Breast epithelium (tissue), 3 donors: Measurements from ENCODE around the gene GMCL1.

ENCODE experiments used
- CTCF ChIP-seq, 3 donors: fragments of 450-650 bp; IDR thresholded peaks; one replicate each; pipeline ENCODE4 v1.5.1; 2016 to 2017; ENCODE audit warnings: antibody characterized with exemption in 3 of 3, mild to moderate bottlenecking in 3 of 3, moderate library complexity in 3 of 3
- POLR2A ChIP-seq: fragments of 450-650 bp; IDR thresholded peaks from one replicate; pipeline ENCODE4 v1.6.1; 2016; ENCODE audit warnings: antibody characterized with exemption, mild to moderate bottlenecking, moderate library complexity
- POLR2AphosphoS5 ChIP-seq, 3 donors: sonication (generic); formaldehyde crosslinking; IDR thresholded peaks; one replicate each; pipeline ENCODE4 v1.6.1; 2017; ENCODE audit warnings: antibody characterized with exemption in 3 of 3

- TF ChIP-seq CTCF (IDR thresholded peaks at IDR 0.05): no peak
- TF ChIP-seq POLR2A: no peak
- TF ChIP-seq POLR2AphosphoS5 (IDR thresholded peaks at IDR 0.05): no peak
These were observed 97.5 kb downstream of the GMCL1 start for GRCh38 chr2:69926849-69927515.
